Measurements from ENCODE around the gene NR1H4.

DNA sequence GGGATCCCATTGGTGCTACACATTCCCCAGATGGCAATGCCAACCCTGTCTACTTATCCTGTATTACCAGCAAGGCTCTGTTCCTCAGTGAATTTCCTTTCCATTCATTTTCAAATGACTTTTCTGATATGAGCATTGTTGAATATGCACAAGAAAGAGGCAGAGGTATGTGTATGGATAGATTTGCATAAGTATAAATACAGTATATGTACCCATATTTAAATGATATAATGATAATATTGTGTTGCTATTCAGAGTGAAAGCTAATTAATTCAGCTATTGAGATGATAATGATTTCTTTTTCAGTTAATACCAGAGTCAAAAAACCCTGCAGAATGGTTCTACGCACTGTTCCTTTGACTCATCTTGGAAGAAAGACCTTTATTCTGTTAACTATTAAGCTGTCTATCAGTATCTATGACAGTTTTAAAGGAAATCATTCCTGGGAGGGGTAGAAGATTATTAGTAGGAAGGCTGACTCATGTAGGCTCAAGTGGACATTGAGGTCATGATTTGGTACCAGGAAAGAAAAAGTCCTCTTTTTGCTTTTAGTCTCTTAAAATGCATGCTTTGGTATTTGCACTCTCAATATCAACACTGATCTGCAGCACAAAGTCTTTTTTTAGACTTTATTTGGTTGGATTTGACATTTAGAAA lies 54.9 kb downstream of the NR1H4 start:
- TF ChIP-seq POLR2AphosphoS5 (IDR thresholded peaks at IDR 0.05; ENCODE audit: low read depth, low read length) = no peak
- TF ChIP-seq POLR2A (IDR thresholded peaks at IDR 0.05; ENCODE audit: low read depth, low read length) = no peak
- no peak for TF ChIP-seq TAF1 (IDR thresholded peaks at IDR 0.05; ENCODE audit: low read depth, low read length)

Data from GM12891 (cell line).